ENCODE measurements around the gene TEX38. TPM values are rescaled to one million over a fixed set of nuclear protein-coding genes. Genes with fewer than 3 reads are reported as not detected.

TEX38 gene
- total and polyA plus RNA-seq, 2 experiments from 2014 or later, result 0.34 TPM; not detected in 1

DNA sequence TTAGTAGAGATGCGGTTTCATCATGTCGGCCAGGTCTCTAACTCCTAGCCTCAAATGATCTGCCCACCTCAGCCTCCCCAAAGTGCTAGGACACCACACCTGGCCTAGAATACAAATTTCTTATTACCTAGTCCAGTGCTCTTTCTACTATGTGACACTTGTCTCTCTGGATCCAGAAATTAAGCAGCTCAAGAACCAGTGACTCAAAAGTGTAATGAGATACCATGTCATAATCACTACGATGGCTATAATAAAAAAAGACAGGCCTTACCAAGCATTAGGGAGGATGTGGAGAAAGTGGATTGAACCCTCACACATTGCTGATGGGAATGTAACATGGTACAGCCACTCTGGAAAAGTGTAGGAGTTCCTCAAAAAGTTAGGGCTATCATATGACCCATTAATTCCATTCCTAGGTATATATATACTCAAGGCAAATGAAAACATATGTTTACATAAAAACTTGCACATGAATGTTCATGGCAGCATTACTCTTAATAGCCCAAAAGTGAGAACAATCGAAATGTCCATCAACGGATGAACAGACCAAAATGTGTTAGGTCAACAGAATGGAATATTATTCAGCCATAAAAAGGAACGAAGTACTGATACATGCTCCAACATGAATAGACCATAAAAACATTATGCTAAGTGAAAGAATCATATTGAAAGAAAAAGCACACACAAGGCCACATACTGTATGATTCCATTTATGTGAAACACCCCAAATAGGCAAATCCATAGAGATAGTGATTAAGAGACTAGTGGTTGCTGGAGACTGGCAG lies 8.3 kb downstream of the TEX38 start:
- H3K4me1 ChIP-seq (ENCODE audit: insufficient read depth), result no peaks in the 10 kb centered on the region
- peaks cover 64% of the 10 kb centered on the region for H3K36me3 ChIP-seq (ENCODE audit: low read depth)
- no peak overlapping the region for H3K4me2 ChIP-seq (ENCODE audit: unreplicated experiment)
- 97 to 98% methylated on average over 6 of the region's 6 CpGs for WGBS, 2 experiments (ENCODE audit: low coverage in 1 of 2, low lambda C conversion rate in 2 of 2, missing lambda C conversion rate in 2 of 2)
- H4K20me1 ChIP-seq (ENCODE audit: insufficient read depth), result no peaks in the 10 kb centered on the region
- TF ChIP-seq EZH2phosphoT487 (IDR thresholded peaks at IDR 0.05; ENCODE audit: insufficient read depth, low read depth), result no peak
- no peak for TF ChIP-seq EZH2 (IDR thresholded peaks at IDR 0.05; ENCODE audit: insufficient read depth, poor library complexity, severe bottlenecking)
- H3K9me3 ChIP-seq (ENCODE audit: low read depth), result no peaks in the 10 kb centered on the region
- no peak overlapping the region for H3K27ac ChIP-seq
- no peak for DNase-seq
- no peaks in the 10 kb centered on the region for H3K79me2 ChIP-seq (ENCODE audit: insufficient read depth)
- H3K27me3 ChIP-seq (replicated peaks; ENCODE audit: insufficient read depth), result no peaks in the 10 kb centered on the region
- H2AFZ ChIP-seq, result no peak overlapping the region
- no peak overlapping the region for H3K4me3 ChIP-seq
- H3K9me2 ChIP-seq (ENCODE audit: insufficient read depth), result no peaks in the 10 kb centered on the region
- in situ Hi-C loops (cut with MboI), result no loop called here
- H3F3A ChIP-seq (ENCODE audit: insufficient read depth), result no peaks in the 10 kb centered on the region
- H3K9ac ChIP-seq, result no peak overlapping the region

DNA sequence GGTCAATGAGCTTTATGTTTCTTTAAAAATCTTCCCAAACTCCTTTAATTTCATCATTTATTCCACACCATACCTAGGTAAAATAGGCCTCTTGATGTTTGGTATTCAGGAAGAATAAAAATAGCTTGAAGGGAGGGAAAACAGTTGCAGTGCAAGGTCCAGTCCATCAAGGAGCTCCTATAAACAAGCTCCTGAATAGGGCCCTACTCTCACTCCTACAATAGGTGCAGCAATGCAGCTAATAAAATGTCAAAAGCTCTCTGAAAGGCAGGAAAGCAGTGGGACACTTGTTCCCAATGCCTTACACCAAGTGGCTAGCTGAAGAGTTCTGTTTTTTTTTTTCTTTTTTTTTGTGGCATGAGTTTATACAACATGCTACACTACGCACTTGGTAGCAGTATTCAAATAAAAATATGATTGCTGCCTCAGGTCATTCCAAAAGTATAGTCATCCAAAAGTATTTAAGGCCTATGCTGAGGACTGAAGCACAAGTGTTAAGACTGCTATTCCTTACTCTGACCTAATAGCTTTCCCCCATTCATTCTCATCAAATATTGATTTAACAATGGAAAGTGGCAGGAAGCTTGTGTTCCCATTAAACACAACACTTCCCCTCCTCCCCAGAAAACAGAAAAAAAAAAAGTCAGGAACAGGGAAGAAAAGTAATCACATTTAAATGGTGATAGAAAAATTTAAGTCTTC lies 9.8 kb downstream of the TEX38 start:
- Histone ChIP-seq H3K9ac (no peak overlapping the region), H3K79me2 (ENCODE audit: insufficient read depth) (no peaks in the 10 kb centered on the region), H3K27me3 (replicated peaks; ENCODE audit: insufficient read depth) (no peaks in the 10 kb centered on the region), H4K20me1 (ENCODE audit: insufficient read depth) (no peaks in the 10 kb centered on the region), H3K36me3 (ENCODE audit: low read depth) (peaks cover 78% of the 10 kb centered on the region), H3K4me2 (ENCODE audit: unreplicated experiment) (no peak overlapping the region), H3K27ac (no peak overlapping the region), H3K4me1 (ENCODE audit: insufficient read depth) (no peaks in the 10 kb centered on the region), H3K4me3 (no peak overlapping the region), H2AFZ (no peak overlapping the region), H3K9me2 (ENCODE audit: insufficient read depth) (no peaks in the 10 kb centered on the region), H3K9me3 (ENCODE audit: low read depth) (no peaks in the 10 kb centered on the region), H3F3A (ENCODE audit: insufficient read depth) (no peaks in the 10 kb centered on the region)
- in situ Hi-C loops (cut with MboI), result no loop called here
- DNase-seq, result no peak
- TF ChIP-seq EZH2 (IDR thresholded peaks at IDR 0.05; ENCODE audit: insufficient read depth, poor library complexity, severe bottlenecking) (no peak), EZH2phosphoT487 (IDR thresholded peaks at IDR 0.05; ENCODE audit: insufficient read depth, low read depth) (no peak)
- 95 to 97% methylated on average over 1 of the region's 1 CpG for WGBS, 2 experiments (ENCODE audit: low coverage in 1 of 2, low lambda C conversion rate in 2 of 2, missing lambda C conversion rate in 2 of 2)

DNA sequence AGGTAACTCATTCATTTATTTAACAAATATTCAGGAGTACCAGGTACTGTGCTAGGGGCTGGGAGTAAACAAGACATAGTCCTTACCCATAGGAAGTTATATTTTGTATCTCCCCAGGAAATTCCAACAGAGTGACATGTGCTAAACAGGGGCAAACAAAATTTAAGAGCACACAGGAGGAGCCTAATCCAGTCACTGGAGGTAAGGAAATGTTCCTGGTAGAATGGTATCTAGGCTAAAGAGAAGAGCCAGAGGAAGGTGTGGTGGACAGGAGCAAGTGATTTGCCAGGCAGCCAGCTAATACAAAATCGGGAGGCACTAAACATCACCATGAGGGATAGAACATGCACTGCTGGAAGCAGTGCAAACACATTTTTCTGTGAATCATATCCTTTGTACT lies 10.4 kb downstream of the TEX38 start:
- Histone ChIP-seq H3K4me3 (no peak overlapping the region), H3K79me2 (ENCODE audit: insufficient read depth) (no peaks in the 10 kb centered on the region), H3K9me3 (ENCODE audit: low read depth) (no peaks in the 10 kb centered on the region), H3K27me3 (replicated peaks; ENCODE audit: insufficient read depth) (no peaks in the 10 kb centered on the region), H4K20me1 (ENCODE audit: insufficient read depth) (no peaks in the 10 kb centered on the region), H3K36me3 (ENCODE audit: low read depth) (peaks cover 82% of the 10 kb centered on the region), H3K4me1 (ENCODE audit: insufficient read depth) (no peaks in the 10 kb centered on the region), H3K4me2 (ENCODE audit: unreplicated experiment) (no peak overlapping the region), H3K27ac (no peak overlapping the region), H3F3A (ENCODE audit: insufficient read depth) (no peaks in the 10 kb centered on the region), H2AFZ (no peak overlapping the region), H3K9me2 (ENCODE audit: insufficient read depth) (no peaks in the 10 kb centered on the region), H3K9ac (no peak overlapping the region)
- 75 to 92% methylated on average over 1 of the region's 1 CpG for WGBS, 2 experiments (ENCODE audit: low coverage in 1 of 2, low lambda C conversion rate in 2 of 2, missing lambda C conversion rate in 2 of 2)
- in situ Hi-C loops (cut with MboI), result no loop called here
- TF ChIP-seq EZH2phosphoT487 (IDR thresholded peaks at IDR 0.05; ENCODE audit: insufficient read depth, low read depth) (no peak), EZH2 (IDR thresholded peaks at IDR 0.05; ENCODE audit: insufficient read depth, poor library complexity, severe bottlenecking) (no peak)
- no peak for DNase-seq

DNA sequence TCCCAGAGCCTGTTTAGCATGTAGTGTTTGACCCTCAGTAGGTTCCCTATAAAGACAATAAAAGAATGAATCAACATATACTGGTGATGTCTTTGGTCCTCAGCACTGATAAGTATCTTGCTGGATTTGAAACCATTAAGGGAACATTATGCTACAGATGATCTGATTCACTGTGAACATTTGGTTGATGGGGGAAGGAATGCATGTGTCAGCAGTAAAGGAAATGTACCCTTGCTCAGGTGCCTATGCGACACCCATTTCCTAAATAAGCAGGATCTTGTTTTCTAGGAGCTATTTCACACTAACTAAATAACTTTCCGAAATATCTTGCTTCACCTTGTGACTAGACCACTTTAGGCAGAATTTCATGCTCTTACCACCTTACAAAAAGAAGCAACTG lies 13.0 kb downstream of the TEX38 start:
- 0 out of 2 replicates have a peak, but pooled peaks cover 4% of the 10 kb centered on the region for H3K4me1 ChIP-seq (ENCODE audit: insufficient read depth)
- TF ChIP-seq EZH2phosphoT487 (IDR thresholded peaks at IDR 0.05; ENCODE audit: insufficient read depth, low read depth), result no peak
- no peak for TF ChIP-seq EZH2 (IDR thresholded peaks at IDR 0.05; ENCODE audit: insufficient read depth, poor library complexity, severe bottlenecking)
- in situ Hi-C loops (cut with MboI), result no loop called here
- H3K9me3 ChIP-seq (ENCODE audit: low read depth), result no peaks in the 10 kb centered on the region
- DNase-seq, result no peak
- no peak overlapping the region for H3K4me3 ChIP-seq
- H3F3A ChIP-seq (ENCODE audit: insufficient read depth), result no peaks in the 10 kb centered on the region
- peaks cover 84% of the 10 kb centered on the region for H3K36me3 ChIP-seq (ENCODE audit: low read depth)
- no peak overlapping the region for H2AFZ ChIP-seq
- no peak overlapping the region for H3K4me2 ChIP-seq (ENCODE audit: unreplicated experiment)
- no peaks in the 10 kb centered on the region for H3K9me2 ChIP-seq (ENCODE audit: insufficient read depth)
- H3K27ac ChIP-seq, result no peak overlapping the region
- H4K20me1 ChIP-seq (ENCODE audit: insufficient read depth), result no peaks in the 10 kb centered on the region
- no peaks in the 10 kb centered on the region for H3K79me2 ChIP-seq (ENCODE audit: insufficient read depth)
- no peak overlapping the region for H3K9ac ChIP-seq
- no peaks in the 10 kb centered on the region for H3K27me3 ChIP-seq (replicated peaks; ENCODE audit: insufficient read depth)
- 96 to 97% methylated on average over 2 of the region's 2 CpGs for WGBS, 2 experiments (ENCODE audit: low coverage in 1 of 2, low lambda C conversion rate in 2 of 2, missing lambda C conversion rate in 2 of 2)
